Fibroblast of pulmonary artery (primary cell): ENCODE data around the gene PHACTR3.

Experiments used
- DNase-seq: peaks from one replicate; pipeline ENCODE4 v3.0.0-alpha.2; 2010; ENCODE audit warnings: low read depth
- H3K4me3 ChIP-seq: replicated peaks from 2 replicates; pipeline ENCODE4 v1.5.1; 2011; ENCODE audit warnings: low read depth, mild to moderate bottlenecking, control low read depth, low read length, moderate library complexity
- CTCF ChIP-seq: IDR thresholded peaks from 2 replicates; pipeline ENCODE4 v1.5.1; 2011; ENCODE audit warnings: mild to moderate bottlenecking, control low read depth, low read length, inconsistent platforms; ENCODE audit errors: missing control alignments

The PHACTR3 gene

GRCh38 chr20:59596690-59597089 is 7.7 kb upstream of the PHACTR3 start:
- no peak for DNase-seq
- no peak overlapping the region for H3K4me3 ChIP-seq
- TF ChIP-seq CTCF = no peak

GRCh38 chr20:59597240-59597639 is 7.1 kb upstream of the PHACTR3 start:
- no peak for DNase-seq
- TF ChIP-seq CTCF = no peak
- H3K4me3 ChIP-seq = no peak overlapping the region

DNA sequence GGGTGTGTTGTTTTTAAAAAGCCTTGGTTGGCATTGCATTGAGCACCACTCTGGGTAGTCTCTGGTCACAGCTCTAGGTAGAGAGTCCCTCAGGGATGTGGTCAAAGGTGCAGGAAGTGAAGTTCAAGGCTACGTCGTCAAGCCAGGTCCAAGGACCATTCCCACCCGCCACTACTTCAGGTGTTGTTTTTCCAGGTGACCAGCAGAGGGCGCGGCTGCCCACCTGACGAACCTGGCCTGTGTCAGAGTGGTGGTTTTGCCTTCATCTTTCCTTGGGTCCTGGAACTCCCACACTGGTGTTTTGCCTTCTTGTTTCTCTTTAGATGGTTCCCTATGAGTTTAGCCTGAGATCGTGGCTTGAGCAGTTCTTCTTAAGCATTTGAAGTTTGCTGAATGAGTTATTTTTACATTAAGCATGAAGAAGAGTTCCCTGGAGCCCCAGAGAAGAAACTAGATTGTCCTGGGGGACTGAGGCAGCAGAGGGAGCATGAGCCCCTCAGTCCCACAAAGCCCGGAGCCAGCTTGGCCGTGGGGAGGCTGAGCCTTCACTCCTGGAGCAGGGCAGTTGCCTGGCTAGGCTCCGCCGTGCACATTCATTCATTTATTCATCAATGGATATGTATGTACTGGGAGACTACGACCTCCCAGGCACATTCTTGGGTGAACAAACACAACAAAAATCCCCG is 5.6 kb upstream of the PHACTR3 start:
- peak; percentile 59 for TF ChIP-seq CTCF
- H3K4me3 ChIP-seq = no peak overlapping the region
- DNase-seq = peak; percentile 9

- no peak overlapping the region for H3K4me3 ChIP-seq
- no peak for TF ChIP-seq CTCF
- DNase-seq = no peak
These were observed 4.4 kb upstream of the PHACTR3 start for GRCh38 chr20:59599941-59600340.

- no peak for DNase-seq
These were observed 3.9 kb upstream of the PHACTR3 start for GRCh38 chr20:59600472-59600871.

GRCh38 chr20:59602546-59603080 is 1.7 kb upstream of the PHACTR3 start:
- no peak for TF ChIP-seq CTCF
- DNase-seq = no peak
- H3K4me3 ChIP-seq = no peak overlapping the region

More at GRCh38 chr20:59600472-59600871, 3.9 kb upstream of the PHACTR3 start:
- H3K4me3 ChIP-seq = no peak overlapping the region
- TF ChIP-seq CTCF = no peak

DNA sequence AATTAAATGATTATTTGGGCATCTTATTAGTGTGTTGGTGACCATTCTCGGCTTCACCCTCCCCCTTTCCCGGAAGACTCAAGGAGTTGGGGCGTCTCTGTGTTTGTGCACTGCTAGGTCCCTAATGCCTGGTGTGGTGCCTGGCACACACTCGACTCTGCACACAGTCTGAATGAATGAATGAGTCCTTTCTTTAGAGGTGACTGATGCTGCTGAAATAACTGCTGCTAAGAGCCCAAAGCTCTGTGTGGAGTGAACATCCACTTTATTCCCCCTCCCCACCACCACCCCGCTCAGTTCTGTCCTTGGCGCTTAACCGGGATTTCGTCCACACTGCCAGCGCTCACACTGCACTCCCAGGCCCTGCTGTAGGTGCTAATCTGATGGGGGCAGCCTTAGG is 1.2 kb upstream of the PHACTR3 start:
- TF ChIP-seq CTCF = no peak
- no peak for DNase-seq

More for the DNA sequence above, 1.2 kb upstream of the PHACTR3 start:
- no peak overlapping the region for H3K4me3 ChIP-seq
